ENCODE measurements around the gene CYB5RL. TPM values are rescaled to one million over a fixed set of nuclear protein-coding genes. Genes with fewer than 3 reads are reported as not detected.

CYB5RL gene
- total and polyA plus RNA-seq, 2 donors (not counting 3 experiments of a cell fraction or from before 2014, with no cell fraction given), result 5.8 to 8.6 TPM

- Histone ChIP-seq H3K4me3 (replicated peaks in 1 of 3; ENCODE audit: insufficient read depth in 1 of 3, low read depth in 1 of 3, low read length in 3 of 3) (no peak overlapping the region), H3K4me2 (ENCODE audit: insufficient read depth, low read length) (no peak overlapping the region), H3K9me1 (replicated peaks; ENCODE audit: control insufficient read depth, extremely low read depth, insufficient read depth, low read length) (no peaks in the 10 kb centered on the region), H3K9me3 (replicated peaks; ENCODE audit: control insufficient read depth, insufficient read depth, low read length) (no peaks in the 10 kb centered on the region), H3K4me1 (ENCODE audit: control insufficient read depth, extremely low read depth, insufficient read depth, low read length) (no peaks in the 10 kb centered on the region), H4K20me1 (replicated peaks; ENCODE audit: control insufficient read depth, extremely low read depth, insufficient read depth, low read length) (no peaks in the 10 kb centered on the region), H2AFZ (ENCODE audit: low read depth, low read length) (no peak overlapping the region), H3K36me3 (ENCODE audit: control insufficient read depth in 2 of 2, extremely low read depth in 1 of 2, insufficient read depth in 2 of 2, low read length in 2 of 2) (peaks cover 3 to 8% of the 10 kb centered on the region in 2 experiments), H3K9ac (replicated peaks; ENCODE audit: extremely low read depth, insufficient read depth, low read length) (no peak overlapping the region), H3K27me3 (ENCODE audit: control insufficient read depth in 2 of 2, insufficient read depth in 2 of 2, low read length in 2 of 2) (no peaks in the 10 kb centered on the region), H3K27ac (ENCODE audit: insufficient read depth, low read depth, low read length) (no peak overlapping the region), H3K79me2 (ENCODE audit: control insufficient read depth, insufficient read depth, low read length) (no peaks in the 10 kb centered on the region)
- DNase-seq (ENCODE audit: low read depth, low spot score) (no peak), FAIRE-seq (no peak)
- dilution Hi-C loops (cut with MboI; ENCODE audit: extremely low pct_ligation_motif_present, low sequenced_read_pairs), result no loop called here
- intact Hi-C loops (cut with micrococcal nuclease), result no loop called here
- CTCF ChIA-PET, result interaction anchor here (0.9 to 2.2 kb wide), 3 partner anchors 14 to 262 kb away, joined by 3 to 6 read pairs (median 3); no protein-coding TSS in a partner anchor
- POLR2A ChIA-PET, result no interaction called here
- no TSS peak for BruUV-seq (replicated peaks)
- TF ChIP-seq JUN (IDR thresholded peaks at IDR 0.05; ENCODE audit: borderline replicate concordance, insufficient read depth, insufficient read length, low read depth) (no peak), GATA2 (IDR thresholded peaks at IDR 0.05; ENCODE audit: insufficient read depth, insufficient read length, low read depth, low read length) (no peak), FOS (IDR thresholded peaks at IDR 0.05; ENCODE audit: borderline replicate concordance, insufficient read depth, low read length) (no peak), CTCF (IDR thresholded peaks at IDR 0.05; ENCODE audit: extremely low read depth in 1 of 2, insufficient read depth in 1 of 2, low read depth in 1 of 2, low read length in 2 of 2) (no peak), POLR2AphosphoS5 (IDR thresholded peaks at IDR 0.05; ENCODE audit: insufficient read depth, low read depth, low read length) (no peak), EZH2 (IDR thresholded peaks at IDR 0.05; ENCODE audit: borderline replicate concordance, low read depth, low read length, severe bottlenecking) (no peak), MYC (IDR thresholded peaks at IDR 0.05; ENCODE audit: low read depth, low read length) (no peak)
- TF ChIP-seq, protein P1, sequence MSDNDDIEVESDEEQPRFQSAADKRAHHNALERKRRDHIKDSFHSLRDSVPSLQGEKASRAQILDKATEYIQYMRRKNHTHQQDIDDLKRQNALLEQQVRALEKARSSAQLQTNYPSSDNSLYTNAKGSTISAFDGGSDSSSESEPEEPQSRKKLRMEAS (IDR thresholded peaks at IDR 0.05; ENCODE audit: insufficient read depth, insufficient read length), result no peak
Observed at GRCh38 chr1:54227891-54228310, 28.1 kb upstream of the CYB5RL start.

All from endothelial cell of umbilical vein (primary cell).